NB4 (cell line): ENCODE results near the gene SNAP29.

Experiments used
- CTCF ChIP-seq: IDR thresholded peaks from one replicate; pipeline ENCODE4 v1.5.1; 2012; ENCODE audit warnings: low read depth, low read length
- MAX ChIP-seq: IDR thresholded peaks from 2 replicates; pipeline ENCODE4 v1.6.1; 2011; ENCODE audit warnings: low read depth, low read length
- MYC ChIP-seq: IDR thresholded peaks from 2 replicates; pipeline ENCODE4 v1.6.1; 2011; ENCODE audit warnings: low read depth, low read length
- POLR2A ChIP-seq: IDR thresholded peaks from 2 replicates; pipeline ENCODE4 v1.6.1; 2011; ENCODE audit warnings: mild to moderate bottlenecking; ENCODE audit not compliant: insufficient read length; ENCODE audit errors: extremely low read depth

- TF ChIP-seq CTCF (no peak), POLR2A (no peak), MAX (no peak), MYC (no peak)
These were observed 44.5 kb upstream of the SNAP29 start for GRCh38 chr22:20814221-20814808.
